IMR-90 (cell line): ENCODE results near the gene ADAMTS18. TPM values are rescaled to one million over a fixed set of nuclear protein-coding genes. Genes with fewer than 3 reads are reported as not detected.

ENCODE experiments used
- ATAC-seq: fragments of 200-7000 bp; cut with Tn5 transposase; 2 replicates; pipeline ENCODE4 v1.9.1; 2020; ENCODE audit warnings: low read depth, mild to moderate bottlenecking, moderate library complexity
- BruUV-seq: library from RNA; stranded (reverse); fragments of 400-500 nt; replicated peaks from 2 replicates; lab custom pipeline; 2021; lab: Mats Ljungman, UMichigan
- CTCF ChIA-PET: fragments of 300-600 bp; formaldehyde crosslinking; extraction: SDS; loops from one replicate; lab custom pipeline; 2021; ENCODE audit warnings: antibody characterized with exemption; lab: Yijun Ruan, JAX
- POLR2A ChIA-PET: fragments of 300-600 bp; sonication (Branson Sonifier 250); formaldehyde crosslinking; loops from one replicate; lab custom pipeline; 2022; ENCODE audit warnings: antibody characterized with exemption; ENCODE audit not compliant: unreplicated experiment; lab: Charles Lee
- DNase-seq: peaks from one replicate; pipeline ENCODE4 v3.0.0; 2013
- H2AFZ ChIP-seq: replicated peaks from 2 replicates; pipeline ENCODE3; 2013; ENCODE audit warnings: low read length, mild to moderate bottlenecking; ENCODE audit not compliant: poor library complexity
- H2AK5ac ChIP-seq: 2 replicates; pipeline ENCODE4 v1.6.1; 2013; ENCODE audit warnings: low read depth, low read length, inconsistent platforms
- H2AK9ac ChIP-seq: replicated peaks from 2 replicates; pipeline ENCODE3; 2013; ENCODE audit warnings: mild to moderate bottlenecking, low read depth, low read length, moderate library complexity; ENCODE audit not compliant: poor library complexity
- H2BK120ac ChIP-seq: 2 replicates; pipeline ENCODE4 v1.6.1; 2013; ENCODE audit warnings: low read depth, low read length, inconsistent platforms
- H2BK15ac ChIP-seq: 3 replicates; pipeline ENCODE4 v1.6.1; 2013; ENCODE audit warnings: low read depth, low read length, inconsistent platforms
- H2BK20ac ChIP-seq: 2 replicates; pipeline ENCODE4 v1.6.1; 2013; ENCODE audit warnings: low read depth, mild to moderate bottlenecking, inconsistent platforms, low read length, moderate library complexity
- H2BK5ac ChIP-seq: 2 replicates; pipeline ENCODE4 v1.6.1; 2013; ENCODE audit warnings: mild to moderate bottlenecking, low read depth, low read length, inconsistent platforms; ENCODE audit not compliant: poor library complexity, severe bottlenecking
- H3K14ac ChIP-seq: replicated peaks from 2 replicates; pipeline ENCODE4 v1.6.1; 2013; ENCODE audit warnings: low read depth, low read length, inconsistent platforms
- H3K18ac ChIP-seq: 2 replicates; pipeline ENCODE4 v1.6.1; 2013; ENCODE audit warnings: low read depth, low read length, control low read depth
- H3K23ac ChIP-seq: 2 replicates; pipeline ENCODE4 v1.6.1; 2013; ENCODE audit warnings: low read depth, low read length, inconsistent platforms
- H3K27ac ChIP-seq: 2 replicates; pipeline ENCODE4 v1.5.1; 2013; ENCODE audit warnings: mild to moderate bottlenecking, control low read depth, low read length; ENCODE audit not compliant: insufficient read depth
- H3K27me3 ChIP-seq: 2 replicates; pipeline ENCODE4 v1.6.1; 2013; ENCODE audit warnings: low read length; ENCODE audit not compliant: control insufficient read depth, insufficient read depth
- H3K36me3 ChIP-seq: 2 replicates; pipeline ENCODE4 v1.6.1; 2013; ENCODE audit warnings: low read length, mixed read lengths; ENCODE audit not compliant: control insufficient read depth, insufficient read depth
- H3K4ac ChIP-seq: 2 replicates; pipeline ENCODE4 v1.6.1; 2013; ENCODE audit warnings: low read depth, low read length, inconsistent platforms
- H3K4me1 ChIP-seq: 2 replicates; pipeline ENCODE4 v1.6.1; 2013; ENCODE audit warnings: low read length, mixed read lengths; ENCODE audit not compliant: control insufficient read depth, insufficient read depth
- H3K4me2 ChIP-seq: 2 replicates; pipeline ENCODE4 v1.6.1; 2013; ENCODE audit warnings: low read depth, mild to moderate bottlenecking, control low read depth, low read length, moderate library complexity
- H3K4me3 ChIP-seq: 2 replicates; pipeline ENCODE4 v1.5.1; 2013; ENCODE audit warnings: low read depth, mild to moderate bottlenecking, control low read depth, low read length, moderate library complexity; ENCODE audit not compliant: insufficient read depth
- H3K56ac ChIP-seq: 2 replicates; pipeline ENCODE4 v1.6.1; 2013; ENCODE audit warnings: low read length, inconsistent platforms; ENCODE audit not compliant: insufficient read depth; ENCODE audit errors: extremely low read depth
- H3K79me1 ChIP-seq, 2 experiments: 2 replicates each; pipeline ENCODE4 v1.6.1; 2013; ENCODE audit warnings: low read length in 2 of 2, inconsistent platforms in 1 of 2, low read depth in 1 of 2
- H3K9ac ChIP-seq: 2 replicates; pipeline ENCODE4 v1.6.1; 2013; ENCODE audit warnings: low read depth, low read length, control low read depth
- H3K9me1 ChIP-seq: 2 replicates; pipeline ENCODE4 v1.6.1; 2013; ENCODE audit warnings: low read length, inconsistent platforms; ENCODE audit not compliant: insufficient read depth
- H3K9me3 ChIP-seq: 2 replicates; pipeline ENCODE4 v1.6.1; 2013; ENCODE audit warnings: low read length; ENCODE audit not compliant: control insufficient read depth, insufficient read depth
- H4K20me1 ChIP-seq: 2 replicates; pipeline ENCODE4 v1.6.1; 2013; ENCODE audit warnings: low read length, inconsistent platforms; ENCODE audit not compliant: insufficient read depth
- H4K5ac ChIP-seq: 2 replicates; pipeline ENCODE4 v1.6.1; 2013; ENCODE audit warnings: mild to moderate bottlenecking, low read depth, low read length, control low read depth
- H4K8ac ChIP-seq, 2 experiments: 2 replicates each; pipeline ENCODE4 v1.6.1; 2013; ENCODE audit warnings: low read depth in 2 of 2, low read length in 2 of 2, control low read depth in 1 of 2, inconsistent platforms in 1 of 2
- H4K91ac ChIP-seq: 2 replicates; pipeline ENCODE4 v1.6.1; 2013; ENCODE audit warnings: low read depth, low read length, inconsistent platforms; ENCODE audit not compliant: insufficient read depth
- CEBPB ChIP-seq: IDR thresholded peaks from 2 replicates; pipeline ENCODE4 v1.6.1; 2012; ENCODE audit warnings: low read depth, low read length, improper control_type of control experiment
- CHD1 ChIP-seq: IDR thresholded peaks from 2 replicates; pipeline ENCODE4 v1.6.1; 2012; ENCODE audit warnings: low read depth, low read length, improper control_type of control experiment
- FOS ChIP-seq: fragments of 150-350 bp; IDR thresholded peaks from 2 replicates; pipeline ENCODE4 v1.6.1; 2016; ENCODE audit warnings: low read depth, low read length
- MAFK ChIP-seq: IDR thresholded peaks from 2 replicates; pipeline ENCODE4 v1.6.1; 2012; ENCODE audit warnings: low read depth, low read length, improper control_type of control experiment
- MAZ ChIP-seq: IDR thresholded peaks from 2 replicates; pipeline ENCODE4 v1.6.1; 2012; ENCODE audit warnings: low read depth, mild to moderate bottlenecking, low read length, improper control_type of control experiment, moderate library complexity, borderline replicate concordance
- MXI1 ChIP-seq: IDR thresholded peaks from 2 replicates; pipeline ENCODE4 v1.6.1; 2012; ENCODE audit warnings: low read depth, mild to moderate bottlenecking, low read length, moderate library complexity, borderline replicate concordance
- NFE2L2 ChIP-seq: fragments of 150-350 bp; IDR thresholded peaks from 2 replicates; pipeline ENCODE4 v1.6.1; 2016; ENCODE audit warnings: low read depth, mild to moderate bottlenecking, low read length
- POLR2A ChIP-seq: IDR thresholded peaks from 2 replicates; pipeline ENCODE4 v1.6.1; 2012; ENCODE audit warnings: mild to moderate bottlenecking, low read depth, low read length
- RAD21 ChIP-seq: IDR thresholded peaks from 2 replicates; pipeline ENCODE4 v1.6.1; 2012; ENCODE audit warnings: low read length, improper control_type of control experiment
- RCOR1 ChIP-seq: IDR thresholded peaks from 2 replicates; pipeline ENCODE4 v1.6.1; 2012; ENCODE audit warnings: mild to moderate bottlenecking, low read length, improper control_type of control experiment; ENCODE audit not compliant: insufficient replicate concordance
- RFX5 ChIP-seq: IDR thresholded peaks from 2 replicates; pipeline ENCODE4 v1.8.0; 2012; ENCODE audit warnings: low read depth, mild to moderate bottlenecking, low read length, moderate library complexity
- SMC3 ChIP-seq: fragments of 150-350 bp; IDR thresholded peaks from 2 replicates; pipeline ENCODE4 v1.6.1; 2016; ENCODE audit warnings: low read depth, mild to moderate bottlenecking, antibody characterized with exemption, low read length, moderate library complexity
- WGBS, 2 experiments: methylation state at CpG; one replicate each; pipeline versions ENCODE4 v1.1.5 to v1.1.7; 2013; ENCODE audit warnings: missing lambda C conversion rate in 2 of 2; ENCODE audit not compliant: insufficient read length in 1 of 2; ENCODE audit errors: extremely low coverage in 2 of 2; 5-methylcytosine and 5-hydroxymethylcytosine counted together
- dilution Hi-C: fragments of 300-500 bp; cut with HindIII; formaldehyde crosslinking; loops from one replicate; pipeline ENCODE4 v1.14.3; 2018; ENCODE audit warnings: low sequenced_read_pairs; ENCODE audit not compliant: unreplicated experiment
- in situ Hi-C: fragments of 300-500 bp; cut with MboI; formaldehyde crosslinking; loops from 3 replicates; pipeline ENCODE4 v1.14.3; 2019; ENCODE audit warnings: low sequenced_read_pairs, inconsistent platforms, mixed read lengths
- intact Hi-C: fragments of 100-400 bp; cut with micrococcal nuclease; formaldehyde crosslinking; loops from 2 replicates; pipeline ENCODE4 v1.10.0; 2022
- polyA plus RNA-seq, 3 experiments: library from polyadenylated mRNA; depleted of rRNA; stranded (reverse); fragments of >200 nt; gene quantifications; 2 replicates each; pipeline ENCODE4 v1.2.3, GENCODE V29; 2012; ENCODE audit warnings: low replicate concordance in 1 of 3
- total RNA-seq: library from RNA; depleted of rRNA; stranded (reverse); fragments of >200 nt; gene quantifications from 2 replicates; pipeline ENCODE4 v1.2.3, GENCODE V29; 2012
- TF ChIP-seq, protein P1 (sequence below): fragments of 150-350 bp; IDR thresholded peaks from 2 replicates; pipeline ENCODE4 v1.6.1; 2017; ENCODE audit warnings: mild to moderate bottlenecking, antibody characterized with exemption, low read length, low read depth
- TF ChIP-seq, protein P2 (sequence below): conservative IDR thresholded peaks from 2 replicates; pipeline ENCODE4 v1.5.1; 2012; ENCODE audit warnings: mild to moderate bottlenecking, low read depth, low read length, improper control_type of control experiment

Gene ADAMTS18
- total and polyA plus RNA-seq, 2 of the 4 experiments (the other 2 are of a cell fraction): not detected

DNA sequence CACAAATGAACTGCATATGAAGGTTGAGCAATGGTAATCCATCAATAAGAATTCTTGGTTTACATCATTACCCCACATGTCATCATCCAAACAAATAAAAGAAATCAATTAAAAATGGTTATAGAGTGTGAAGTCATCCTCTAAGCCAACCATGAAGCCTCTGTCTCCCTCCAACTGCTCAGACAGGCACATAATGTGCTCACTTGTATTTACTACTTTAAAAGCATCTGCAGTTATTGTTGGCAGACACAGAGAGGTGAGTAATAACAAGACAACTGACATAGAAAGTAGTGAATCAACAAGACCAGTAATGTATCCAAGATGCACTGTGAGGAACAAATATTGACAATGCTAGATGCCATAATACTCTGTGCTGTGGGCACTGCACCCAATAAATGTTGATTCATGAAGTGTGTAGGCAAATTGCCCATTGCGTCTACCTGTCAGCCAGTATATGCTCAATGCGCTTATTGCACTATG lies 20.0 kb downstream of the ADAMTS18 start:
- no peaks in the 10 kb centered on the region for H3K9me1 ChIP-seq
- no peak for ATAC-seq
- no peak overlapping the region for H3K18ac ChIP-seq
- no peaks in the 10 kb centered on the region for H3K4me1 ChIP-seq
- no peak overlapping the region for H3K4me3 ChIP-seq
- in situ Hi-C loops (no loop called here), intact Hi-C loops (no loop called here), dilution Hi-C loops (no loop called here)
- TF ChIP-seq RCOR1 (no peak), MAFK (no peak), MXI1 (no peak), SMC3 (no peak), CEBPB (no peak), RAD21 (no peak), NFE2L2 (no peak), POLR2A (no peak), CHD1 (no peak), FOS (no peak), MAZ (no peak), RFX5 (no peak)
- TF ChIP-seq, protein P1, sequence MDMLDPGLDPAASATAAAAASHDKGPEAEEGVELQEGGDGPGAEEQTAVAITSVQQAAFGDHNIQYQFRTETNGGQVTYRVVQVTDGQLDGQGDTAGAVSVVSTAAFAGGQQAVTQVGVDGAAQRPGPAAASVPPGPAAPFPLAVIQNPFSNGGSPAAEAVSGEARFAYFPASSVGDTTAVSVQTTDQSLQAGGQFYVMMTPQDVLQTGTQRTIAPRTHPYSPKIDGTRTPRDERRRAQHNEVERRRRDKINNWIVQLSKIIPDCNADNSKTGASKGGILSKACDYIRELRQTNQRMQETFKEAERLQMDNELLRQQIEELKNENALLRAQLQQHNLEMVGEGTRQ: no peak
- TF ChIP-seq, protein P2, sequence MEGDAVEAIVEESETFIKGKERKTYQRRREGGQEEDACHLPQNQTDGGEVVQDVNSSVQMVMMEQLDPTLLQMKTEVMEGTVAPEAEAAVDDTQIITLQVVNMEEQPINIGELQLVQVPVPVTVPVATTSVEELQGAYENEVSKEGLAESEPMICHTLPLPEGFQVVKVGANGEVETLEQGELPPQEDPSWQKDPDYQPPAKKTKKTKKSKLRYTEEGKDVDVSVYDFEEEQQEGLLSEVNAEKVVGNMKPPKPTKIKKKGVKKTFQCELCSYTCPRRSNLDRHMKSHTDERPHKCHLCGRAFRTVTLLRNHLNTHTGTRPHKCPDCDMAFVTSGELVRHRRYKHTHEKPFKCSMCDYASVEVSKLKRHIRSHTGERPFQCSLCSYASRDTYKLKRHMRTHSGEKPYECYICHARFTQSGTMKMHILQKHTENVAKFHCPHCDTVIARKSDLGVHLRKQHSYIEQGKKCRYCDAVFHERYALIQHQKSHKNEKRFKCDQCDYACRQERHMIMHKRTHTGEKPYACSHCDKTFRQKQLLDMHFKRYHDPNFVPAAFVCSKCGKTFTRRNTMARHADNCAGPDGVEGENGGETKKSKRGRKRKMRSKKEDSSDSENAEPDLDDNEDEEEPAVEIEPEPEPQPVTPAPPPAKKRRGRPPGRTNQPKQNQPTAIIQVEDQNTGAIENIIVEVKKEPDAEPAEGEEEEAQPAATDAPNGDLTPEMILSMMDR: no peak
- no peak overlapping the region for H2AK9ac ChIP-seq
- H3K27ac ChIP-seq: no peak overlapping the region
- no peak overlapping the region for H2AK5ac ChIP-seq
- no peak overlapping the region for H3K23ac ChIP-seq
- no TSS peak for BruUV-seq
- H2AFZ ChIP-seq: no peak overlapping the region
- no peak overlapping the region for H3K9ac ChIP-seq
- DNase-seq: no peak
- no peaks in the 10 kb centered on the region for H3K9me3 ChIP-seq
- H3K36me3 ChIP-seq: no peaks in the 10 kb centered on the region
- no peak overlapping the region for H3K4ac ChIP-seq
- H2BK5ac ChIP-seq: no peak overlapping the region
- H3K4me2 ChIP-seq: no peak overlapping the region
- no peaks in the 10 kb centered on the region for H3K79me1 ChIP-seq
- H2BK15ac ChIP-seq: no peak overlapping the region
- no peak overlapping the region for H4K91ac ChIP-seq
- CTCF ChIA-PET: no interaction called here
- no peak overlapping the region for H4K5ac ChIP-seq
- H3K56ac ChIP-seq: no peak overlapping the region
- POLR2A ChIA-PET: no interaction called here
- H4K8ac ChIP-seq: no peak overlapping the region
- H3K27me3 ChIP-seq: no peaks in the 10 kb centered on the region
- no peaks in the 10 kb centered on the region for H4K20me1 ChIP-seq
- no CpG with 5 or more reads among the region's 2 CpGs for WGBS, 2 experiments
- no peak overlapping the region for H3K14ac ChIP-seq
- no peak overlapping the region for H2BK20ac ChIP-seq
- H2BK120ac ChIP-seq: no peak overlapping the region
